ENCODE measurements around the gene SLC33A1. TPM values are rescaled to one million over a fixed set of nuclear protein-coding genes. Genes with fewer than 3 reads are reported as not detected.

SLC33A1 gene
- total RNA-seq, 1 donor from 2014 or later, result 30.6 TPM

DNA sequence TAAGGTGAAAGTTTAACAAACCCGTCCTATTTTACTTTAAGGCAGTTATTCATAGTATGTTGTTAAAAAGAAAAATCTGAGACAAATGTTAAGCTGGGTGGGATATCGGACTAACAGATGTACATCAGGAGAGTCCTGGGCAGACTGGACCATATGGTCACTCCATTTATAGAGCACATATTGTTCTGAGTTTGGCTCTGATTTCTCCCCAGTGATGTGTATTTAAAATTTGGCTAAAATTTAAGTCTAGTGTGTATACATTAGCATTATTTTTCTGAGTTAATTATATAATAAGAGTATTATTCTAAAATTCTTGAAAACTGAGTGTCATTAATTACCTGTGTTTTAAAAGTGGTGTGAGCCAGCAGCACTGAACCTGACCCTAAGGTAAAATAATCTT, 22.3 kb upstream of the SLC33A1 start:
- Mint-ChIP-seq H3K9me3 (ENCODE audit: unreplicated experiment) (no peaks in the 10 kb centered on the region), H3K4me3 (ENCODE audit: unreplicated experiment) (no peak overlapping the region), H3K27me3 (ENCODE audit: unreplicated experiment) (no peaks in the 10 kb centered on the region), H3K36me3 (ENCODE audit: unreplicated experiment) (no peaks in the 10 kb centered on the region), H3K4me1 (ENCODE audit: unreplicated experiment) (peaks cover 31% of the 10 kb centered on the region), H3K27ac (ENCODE audit: unreplicated experiment) (no peak overlapping the region)
- no peak for DNase-seq (ENCODE audit: extremely low spot score, unreplicated experiment)
- TF ChIP-seq, protein P1, sequence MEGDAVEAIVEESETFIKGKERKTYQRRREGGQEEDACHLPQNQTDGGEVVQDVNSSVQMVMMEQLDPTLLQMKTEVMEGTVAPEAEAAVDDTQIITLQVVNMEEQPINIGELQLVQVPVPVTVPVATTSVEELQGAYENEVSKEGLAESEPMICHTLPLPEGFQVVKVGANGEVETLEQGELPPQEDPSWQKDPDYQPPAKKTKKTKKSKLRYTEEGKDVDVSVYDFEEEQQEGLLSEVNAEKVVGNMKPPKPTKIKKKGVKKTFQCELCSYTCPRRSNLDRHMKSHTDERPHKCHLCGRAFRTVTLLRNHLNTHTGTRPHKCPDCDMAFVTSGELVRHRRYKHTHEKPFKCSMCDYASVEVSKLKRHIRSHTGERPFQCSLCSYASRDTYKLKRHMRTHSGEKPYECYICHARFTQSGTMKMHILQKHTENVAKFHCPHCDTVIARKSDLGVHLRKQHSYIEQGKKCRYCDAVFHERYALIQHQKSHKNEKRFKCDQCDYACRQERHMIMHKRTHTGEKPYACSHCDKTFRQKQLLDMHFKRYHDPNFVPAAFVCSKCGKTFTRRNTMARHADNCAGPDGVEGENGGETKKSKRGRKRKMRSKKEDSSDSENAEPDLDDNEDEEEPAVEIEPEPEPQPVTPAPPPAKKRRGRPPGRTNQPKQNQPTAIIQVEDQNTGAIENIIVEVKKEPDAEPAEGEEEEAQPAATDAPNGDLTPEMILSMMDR (IDR thresholded peaks at IDR 0.05), result no peak

DNA sequence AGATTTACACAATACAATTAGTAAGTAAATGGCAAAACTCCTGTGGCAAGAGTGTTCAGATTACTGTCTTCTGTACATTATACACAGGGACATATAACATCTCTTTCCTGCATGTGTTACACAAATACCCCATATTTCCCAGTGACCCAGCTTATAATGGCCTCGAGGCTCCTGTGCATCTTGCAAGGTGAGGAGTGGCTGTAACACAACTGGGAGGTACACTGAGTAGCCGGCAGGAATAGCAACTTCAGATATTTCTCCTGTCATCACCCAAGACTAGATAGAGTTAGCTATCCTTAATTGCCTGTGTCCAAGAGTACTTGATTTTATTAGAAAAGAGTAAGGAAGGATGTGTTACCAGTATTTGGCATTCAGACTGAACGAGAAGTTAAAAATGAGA, 21.8 kb upstream of the SLC33A1 start:
- peaks cover 31% of the 10 kb centered on the region for H3K4me1 Mint-ChIP-seq (ENCODE audit: unreplicated experiment)
- H3K27me3 Mint-ChIP-seq (ENCODE audit: unreplicated experiment), result no peaks in the 10 kb centered on the region
- no peak overlapping the region for H3K4me3 Mint-ChIP-seq (ENCODE audit: unreplicated experiment)
- TF ChIP-seq, protein P1 (IDR thresholded peaks at IDR 0.05), result no peak
- no peaks in the 10 kb centered on the region for H3K9me3 Mint-ChIP-seq (ENCODE audit: unreplicated experiment)
- H3K27ac Mint-ChIP-seq (ENCODE audit: unreplicated experiment), result no peak overlapping the region
- no peak for DNase-seq (ENCODE audit: extremely low spot score, unreplicated experiment)
- no peaks in the 10 kb centered on the region for H3K36me3 Mint-ChIP-seq (ENCODE audit: unreplicated experiment)

DNA sequence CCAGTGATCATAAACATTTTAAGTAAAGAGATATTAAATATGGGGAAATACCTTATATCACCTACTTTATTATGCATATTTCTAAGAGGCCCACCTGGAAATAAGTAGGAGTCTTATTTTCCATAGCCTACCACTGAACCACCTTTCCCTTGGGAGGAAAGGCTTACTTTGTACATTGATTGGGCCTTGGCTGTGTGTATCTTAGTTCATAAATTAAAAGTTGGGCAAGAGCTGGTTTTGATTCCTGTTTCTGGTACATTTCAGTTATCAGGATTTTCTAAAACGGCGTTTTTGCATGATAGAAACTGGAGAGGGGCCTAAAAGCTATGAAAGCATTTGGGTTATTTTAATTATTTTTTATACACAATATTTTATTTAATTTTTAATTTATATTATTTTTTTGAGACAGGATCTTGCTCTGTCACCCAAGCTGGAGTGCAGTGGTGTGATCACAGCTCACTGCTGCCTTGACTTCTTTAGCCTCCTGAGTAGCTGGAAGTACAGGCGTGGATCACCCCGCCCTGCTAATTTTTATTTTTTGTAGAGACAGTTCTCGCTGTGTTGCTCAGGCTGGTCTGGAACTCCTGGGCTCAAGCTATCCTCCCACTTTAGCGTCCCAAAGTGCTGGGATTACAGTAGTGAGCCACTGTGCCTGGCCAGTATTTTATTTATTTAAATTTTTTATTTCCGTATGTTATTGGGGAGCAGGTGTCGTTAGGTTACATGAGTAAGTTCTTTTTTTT, 18.8 kb upstream of the SLC33A1 start:
- H3K4me1 Mint-ChIP-seq (ENCODE audit: unreplicated experiment), result peaks cover 32% of the 10 kb centered on the region
- H3K27ac Mint-ChIP-seq (ENCODE audit: unreplicated experiment), result peak overlapping the region; percentile 81
- TF ChIP-seq, protein P1 (IDR thresholded peaks at IDR 0.05), result no peak
- no peak for DNase-seq (ENCODE audit: extremely low spot score, unreplicated experiment)
- no peaks in the 10 kb centered on the region for H3K36me3 Mint-ChIP-seq (ENCODE audit: unreplicated experiment)
- no peaks in the 10 kb centered on the region for H3K27me3 Mint-ChIP-seq (ENCODE audit: unreplicated experiment)
- no peaks in the 10 kb centered on the region for H3K9me3 Mint-ChIP-seq (ENCODE audit: unreplicated experiment)
- peak overlapping the region; percentile 87 for H3K4me3 Mint-ChIP-seq (ENCODE audit: unreplicated experiment)

DNA sequence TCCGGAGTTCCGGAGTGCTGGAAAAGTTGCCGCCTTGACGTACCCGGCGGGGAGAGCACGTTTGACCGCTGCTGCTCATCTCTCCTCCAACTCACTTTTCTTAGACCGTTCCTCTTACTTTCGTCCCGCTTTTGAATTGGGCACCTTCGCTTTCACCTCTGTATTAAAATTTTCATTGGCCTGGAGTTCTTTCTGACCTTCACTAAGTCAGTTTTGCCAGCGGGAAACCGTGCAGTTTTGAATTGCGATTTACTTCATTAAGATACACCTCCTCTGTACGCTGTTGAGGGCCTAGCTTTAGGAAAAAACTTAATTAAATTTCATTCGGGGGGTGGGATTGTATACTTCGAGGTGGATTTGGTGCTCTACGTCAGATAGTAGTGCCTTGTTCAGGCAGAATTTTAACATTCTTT, 17.5 kb upstream of the SLC33A1 start:
- Mint-ChIP-seq H3K4me3 (ENCODE audit: unreplicated experiment) (peak overlapping the region; percentile 87), H3K27me3 (ENCODE audit: unreplicated experiment) (no peaks in the 10 kb centered on the region), H3K36me3 (ENCODE audit: unreplicated experiment) (no peaks in the 10 kb centered on the region), H3K27ac (ENCODE audit: unreplicated experiment) (peak overlapping the region; percentile 81), H3K4me1 (ENCODE audit: unreplicated experiment) (peaks cover 28% of the 10 kb centered on the region), H3K9me3 (ENCODE audit: unreplicated experiment) (no peaks in the 10 kb centered on the region)
- no peak for DNase-seq (ENCODE audit: extremely low spot score, unreplicated experiment)
- TF ChIP-seq, protein P1 (IDR thresholded peaks at IDR 0.05), result no peak

DNA sequence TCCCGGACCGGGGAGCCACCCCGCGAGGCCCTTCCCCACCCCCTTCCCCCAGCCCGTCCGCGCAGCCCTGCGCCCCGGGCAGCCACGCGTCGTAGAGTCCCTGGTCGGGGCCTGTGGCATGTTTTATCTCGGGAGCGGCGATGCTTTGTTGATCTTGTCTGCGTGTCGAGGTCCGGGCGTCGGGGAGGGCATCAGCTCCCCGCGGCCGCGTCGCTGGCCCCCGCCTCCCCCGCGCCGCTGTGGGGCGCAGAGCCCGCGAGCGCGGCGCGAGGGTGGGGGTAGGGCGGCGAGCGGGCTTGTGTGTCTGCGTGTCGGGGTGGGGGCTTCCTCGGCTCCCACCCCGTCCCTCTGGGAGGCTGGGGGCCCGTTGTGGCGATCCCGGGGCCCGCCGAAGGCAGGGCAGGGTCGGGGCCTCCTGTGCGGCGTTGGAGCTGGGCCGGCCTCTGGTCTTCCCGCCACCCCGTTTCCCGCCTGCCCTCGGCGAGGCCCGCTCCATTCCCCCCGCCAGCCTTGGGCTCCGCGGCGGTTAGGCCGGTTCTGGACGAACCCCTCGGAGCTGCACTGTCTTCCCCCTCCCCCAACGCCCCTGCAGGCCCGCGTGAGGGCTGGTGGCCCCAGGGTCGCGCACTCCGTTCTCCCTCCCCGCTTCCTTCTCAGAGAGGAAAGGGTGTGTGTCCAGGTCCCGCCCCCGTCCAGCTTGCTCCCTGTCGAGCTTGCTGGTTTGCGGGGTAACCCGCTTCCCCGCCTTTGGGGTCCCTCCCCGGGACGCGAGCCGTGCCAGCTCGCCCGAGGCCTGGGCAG, 16.9 kb upstream of the SLC33A1 start:
- Mint-ChIP-seq H3K36me3 (ENCODE audit: unreplicated experiment) (no peaks in the 10 kb centered on the region), H3K27ac (ENCODE audit: unreplicated experiment) (peak overlapping the region; percentile 81), H3K9me3 (ENCODE audit: unreplicated experiment) (no peaks in the 10 kb centered on the region), H3K4me3 (ENCODE audit: unreplicated experiment) (peak overlapping the region; percentile 87), H3K4me1 (ENCODE audit: unreplicated experiment) (peaks cover 28% of the 10 kb centered on the region), H3K27me3 (ENCODE audit: unreplicated experiment) (no peaks in the 10 kb centered on the region)
- TF ChIP-seq, protein P1 (IDR thresholded peaks at IDR 0.05), result no peak
- DNase-seq (ENCODE audit: extremely low spot score, unreplicated experiment), result peak; percentile 87
